ENCODE measurements around the gene ASPM.

The ASPM gene

GRCh38 chr1:197092491-197093023 is 53.9 kb downstream of the ASPM start:
- H3K27me3 ChIP-seq (ENCODE audit: insufficient read depth, low read length, poor library complexity): no peaks in the 10 kb centered on the region
- DNase-seq: no peak
- no CpG with 5 or more reads among the region's 1 CpG for WGBS (ENCODE audit: extremely low coverage, insufficient coverage, low lambda C conversion rate)
- H4K8ac ChIP-seq (ENCODE audit: low read depth, low read length): no peak overlapping the region
- no peak overlapping the region for H3K56ac ChIP-seq (ENCODE audit: low read length)
- H3K4me3 ChIP-seq (ENCODE audit: low read length): no peak overlapping the region
- H3K4me1 ChIP-seq (ENCODE audit: control insufficient read depth, low read depth, low read length): no peaks in the 10 kb centered on the region
- H3K23ac ChIP-seq (ENCODE audit: low read length): no peak overlapping the region
- H3K79me2 ChIP-seq (ENCODE audit: control insufficient read depth, insufficient read depth, low read length): no peaks in the 10 kb centered on the region
- no peak overlapping the region for H3K18ac ChIP-seq (ENCODE audit: low read length)
- H3K27ac ChIP-seq (ENCODE audit: low read depth, low read length): no peak overlapping the region
- no peak overlapping the region for H4K5ac ChIP-seq (ENCODE audit: low read length)
- no peak overlapping the region for H2AK5ac ChIP-seq (ENCODE audit: low read length)
- no peak overlapping the region for H3K9ac ChIP-seq (ENCODE audit: low read length)
- no peak overlapping the region for H2BK120ac ChIP-seq (ENCODE audit: low read depth, low read length)
- no peaks in the 10 kb centered on the region for H3K79me1 ChIP-seq (ENCODE audit: low read length)
- H3K4me2 ChIP-seq (ENCODE audit: low read length): no peak overlapping the region
- H3K4ac ChIP-seq (ENCODE audit: low read depth, low read length): no peak overlapping the region
- H2BK15ac ChIP-seq (replicated peaks; ENCODE audit: low read depth): no peak overlapping the region
- H2BK5ac ChIP-seq (ENCODE audit: low read length): no peak overlapping the region
- peaks cover 1% of the 10 kb centered on the region for H3K36me3 ChIP-seq (ENCODE audit: control insufficient read depth, insufficient read depth, low read length)

- Histone ChIP-seq H2BK15ac (replicated peaks; ENCODE audit: low read depth) (no peak overlapping the region), H2AK5ac (ENCODE audit: low read length) (no peak overlapping the region), H3K4ac (ENCODE audit: low read depth, low read length) (no peak overlapping the region), H3K36me3 (ENCODE audit: control insufficient read depth, insufficient read depth, low read length) (peaks cover 6% of the 10 kb centered on the region), H3K79me1 (ENCODE audit: low read length) (no peaks in the 10 kb centered on the region), H4K5ac (ENCODE audit: low read length) (no peak overlapping the region), H2BK120ac (ENCODE audit: low read depth, low read length) (no peak overlapping the region), H3K18ac (ENCODE audit: low read length) (no peak overlapping the region), H3K56ac (ENCODE audit: low read length) (no peak overlapping the region), H3K4me1 (ENCODE audit: control insufficient read depth, low read depth, low read length) (no peaks in the 10 kb centered on the region), H3K79me2 (ENCODE audit: control insufficient read depth, insufficient read depth, low read length) (no peaks in the 10 kb centered on the region), H3K4me3 (ENCODE audit: low read length) (no peak overlapping the region), H3K4me2 (ENCODE audit: low read length) (no peak overlapping the region), H3K27ac (ENCODE audit: low read depth, low read length) (no peak overlapping the region), H3K9ac (ENCODE audit: low read length) (no peak overlapping the region), H4K8ac (ENCODE audit: low read depth, low read length) (no peak overlapping the region), H3K27me3 (ENCODE audit: insufficient read depth, low read length, poor library complexity) (no peaks in the 10 kb centered on the region), H2BK5ac (ENCODE audit: low read length) (no peak overlapping the region), H3K23ac (ENCODE audit: low read length) (no peak overlapping the region)
- no peak for DNase-seq
These were observed 63.0 kb downstream of the ASPM start for GRCh38 chr1:197083474-197083873.

- Histone ChIP-seq H3K27me3 (ENCODE audit: insufficient read depth, low read length, poor library complexity) (no peaks in the 10 kb centered on the region), H3K27ac (ENCODE audit: low read depth, low read length) (no peak overlapping the region), H2BK120ac (ENCODE audit: low read depth, low read length) (no peak overlapping the region), H4K8ac (ENCODE audit: low read depth, low read length) (no peak overlapping the region), H3K23ac (ENCODE audit: low read length) (no peak overlapping the region), H4K5ac (ENCODE audit: low read length) (no peak overlapping the region), H3K36me3 (ENCODE audit: control insufficient read depth, insufficient read depth, low read length) (peaks cover 3% of the 10 kb centered on the region), H3K4me2 (ENCODE audit: low read length) (no peak overlapping the region), H3K9ac (ENCODE audit: low read length) (no peak overlapping the region), H2BK5ac (ENCODE audit: low read length) (no peak overlapping the region), H3K18ac (ENCODE audit: low read length) (no peak overlapping the region), H3K79me1 (ENCODE audit: low read length) (no peaks in the 10 kb centered on the region), H3K4me1 (ENCODE audit: control insufficient read depth, low read depth, low read length) (no peaks in the 10 kb centered on the region), H3K4me3 (ENCODE audit: low read length) (no peak overlapping the region), H2AK5ac (ENCODE audit: low read length) (no peak overlapping the region), H2BK15ac (replicated peaks; ENCODE audit: low read depth) (no peak overlapping the region), H3K79me2 (ENCODE audit: control insufficient read depth, insufficient read depth, low read length) (no peaks in the 10 kb centered on the region), H3K4ac (ENCODE audit: low read depth, low read length) (no peak overlapping the region), H3K56ac (ENCODE audit: low read length) (no peak overlapping the region)
- WGBS (ENCODE audit: extremely low coverage, insufficient coverage, low lambda C conversion rate): no CpG with 5 or more reads among the region's 5 CpGs
- DNase-seq: peak; percentile 66
These were observed 65.2 kb downstream of the ASPM start for GRCh38 chr1:197081117-197081753.

- H2BK120ac ChIP-seq (ENCODE audit: low read depth, low read length): no peak overlapping the region
- H3K79me2 ChIP-seq (ENCODE audit: control insufficient read depth, insufficient read depth, low read length): no peaks in the 10 kb centered on the region
- H2AK5ac ChIP-seq (ENCODE audit: low read length): no peak overlapping the region
- WGBS (ENCODE audit: extremely low coverage, insufficient coverage, low lambda C conversion rate): no CpG with 5 or more reads among the region's 2 CpGs
- H4K8ac ChIP-seq (ENCODE audit: low read depth, low read length): no peak overlapping the region
- H3K9ac ChIP-seq (ENCODE audit: low read length): no peak overlapping the region
- H2BK15ac ChIP-seq (replicated peaks; ENCODE audit: low read depth): no peak overlapping the region
- H3K36me3 ChIP-seq (ENCODE audit: control insufficient read depth, insufficient read depth, low read length): peaks cover 3% of the 10 kb centered on the region
- peak; percentile 12 for DNase-seq
- H3K4ac ChIP-seq (ENCODE audit: low read depth, low read length): no peak overlapping the region
- no peak overlapping the region for H2BK5ac ChIP-seq (ENCODE audit: low read length)
- no peaks in the 10 kb centered on the region for H3K79me1 ChIP-seq (ENCODE audit: low read length)
- H4K5ac ChIP-seq (ENCODE audit: low read length): no peak overlapping the region
- no peak overlapping the region for H3K23ac ChIP-seq (ENCODE audit: low read length)
- H3K4me3 ChIP-seq (ENCODE audit: low read length): no peak overlapping the region
- no peak overlapping the region for H3K18ac ChIP-seq (ENCODE audit: low read length)
- H3K27me3 ChIP-seq (ENCODE audit: insufficient read depth, low read length, poor library complexity): no peaks in the 10 kb centered on the region
- H3K4me1 ChIP-seq (ENCODE audit: control insufficient read depth, low read depth, low read length): no peaks in the 10 kb centered on the region
- no peak overlapping the region for H3K4me2 ChIP-seq (ENCODE audit: low read length)
- H3K56ac ChIP-seq (ENCODE audit: low read length): no peak overlapping the region
- H3K27ac ChIP-seq (ENCODE audit: low read depth, low read length): no peak overlapping the region
These were observed 66.1 kb downstream of the ASPM start for GRCh38 chr1:197080323-197080722.

GRCh38 chr1:197076585-197076984 is 69.9 kb downstream of the ASPM start:
- Histone ChIP-seq H3K4me3 (ENCODE audit: low read length) (no peak overlapping the region), H2BK15ac (replicated peaks; ENCODE audit: low read depth) (no peak overlapping the region), H3K4me1 (ENCODE audit: control insufficient read depth, low read depth, low read length) (no peaks in the 10 kb centered on the region), H4K5ac (ENCODE audit: low read length) (no peak overlapping the region), H3K27ac (ENCODE audit: low read depth, low read length) (no peak overlapping the region), H3K56ac (ENCODE audit: low read length) (no peak overlapping the region), H2AK5ac (ENCODE audit: low read length) (no peak overlapping the region), H3K23ac (ENCODE audit: low read length) (no peak overlapping the region), H3K4me2 (ENCODE audit: low read length) (no peak overlapping the region), H2BK120ac (ENCODE audit: low read depth, low read length) (no peak overlapping the region), H3K79me2 (ENCODE audit: control insufficient read depth, insufficient read depth, low read length) (no peaks in the 10 kb centered on the region), H2BK5ac (ENCODE audit: low read length) (no peak overlapping the region), H3K79me1 (ENCODE audit: low read length) (no peaks in the 10 kb centered on the region), H3K36me3 (ENCODE audit: control insufficient read depth, insufficient read depth, low read length) (no peaks in the 10 kb centered on the region), H3K4ac (ENCODE audit: low read depth, low read length) (no peak overlapping the region), H3K27me3 (ENCODE audit: insufficient read depth, low read length, poor library complexity) (no peaks in the 10 kb centered on the region), H4K8ac (ENCODE audit: low read depth, low read length) (no peak overlapping the region), H3K18ac (ENCODE audit: low read length) (no peak overlapping the region), H3K9ac (ENCODE audit: low read length) (no peak overlapping the region)
- no peak for DNase-seq
- WGBS (ENCODE audit: extremely low coverage, insufficient coverage, low lambda C conversion rate): 100% methylated on average over 1 of the region's 1 CpG

GRCh38 chr1:197073978-197074377 is 72.5 kb downstream of the ASPM start:
- H3K4ac ChIP-seq (ENCODE audit: low read depth, low read length): no peak overlapping the region
- no peak overlapping the region for H2BK5ac ChIP-seq (ENCODE audit: low read length)
- H3K36me3 ChIP-seq (ENCODE audit: control insufficient read depth, insufficient read depth, low read length): no peaks in the 10 kb centered on the region
- no peak overlapping the region for H3K9ac ChIP-seq (ENCODE audit: low read length)
- no peak overlapping the region for H3K18ac ChIP-seq (ENCODE audit: low read length)
- H2BK120ac ChIP-seq (ENCODE audit: low read depth, low read length): no peak overlapping the region
- no peak overlapping the region for H3K4me2 ChIP-seq (ENCODE audit: low read length)
- no peak overlapping the region for H4K5ac ChIP-seq (ENCODE audit: low read length)
- no peak overlapping the region for H2BK15ac ChIP-seq (replicated peaks; ENCODE audit: low read depth)
- H3K56ac ChIP-seq (ENCODE audit: low read length): no peak overlapping the region
- H3K79me1 ChIP-seq (ENCODE audit: low read length): no peaks in the 10 kb centered on the region
- H3K27ac ChIP-seq (ENCODE audit: low read depth, low read length): no peak overlapping the region
- H4K8ac ChIP-seq (ENCODE audit: low read depth, low read length): no peak overlapping the region
- no peak overlapping the region for H3K4me3 ChIP-seq (ENCODE audit: low read length)
- no peaks in the 10 kb centered on the region for H3K4me1 ChIP-seq (ENCODE audit: control insufficient read depth, low read depth, low read length)
- H2AK5ac ChIP-seq (ENCODE audit: low read length): no peak overlapping the region
- no peaks in the 10 kb centered on the region for H3K79me2 ChIP-seq (ENCODE audit: control insufficient read depth, insufficient read depth, low read length)
- H3K23ac ChIP-seq (ENCODE audit: low read length): no peak overlapping the region
- no peaks in the 10 kb centered on the region for H3K27me3 ChIP-seq (ENCODE audit: insufficient read depth, low read length, poor library complexity)
- WGBS (ENCODE audit: extremely low coverage, insufficient coverage, low lambda C conversion rate): no CpG with 5 or more reads among the region's 1 CpG
- DNase-seq: no peak
